Measurements from ENCODE around the gene PXT1.
"Not testable (repeated sequence)": the region's sequence is repeated elsewhere in the genome, so short reads cannot be mapped to it uniquely, and the experiment has no call there.

PXT1 gene

GRCh38 chr6:36373368-36374019, 69.2 kb downstream of the PXT1 start:
- H3K4me3 ChIP-seq (ENCODE audit: low read length): no peak overlapping the region
- no peaks in the 10 kb centered on the region for H3K9me3 ChIP-seq (ENCODE audit: control insufficient read depth, low read length)
- no peaks in the 10 kb centered on the region for H3K36me3 ChIP-seq (ENCODE audit: control insufficient read depth, insufficient read depth, low read length)
- no peaks in the 10 kb centered on the region for H3K4me1 ChIP-seq (ENCODE audit: control insufficient read depth, insufficient read depth, low read length)
- no peak overlapping the region for H3K9ac ChIP-seq (ENCODE audit: low read length)
- no peaks in the 10 kb centered on the region for H3K27me3 ChIP-seq (ENCODE audit: control insufficient read depth, insufficient read depth, low read length)

- no peaks in the 10 kb centered on the region for H3K27me3 ChIP-seq (ENCODE audit: control insufficient read depth, insufficient read depth, low read length)
- no peak overlapping the region for H3K4me3 ChIP-seq (ENCODE audit: low read length)
- H3K9ac ChIP-seq (ENCODE audit: low read length): no peak overlapping the region
- H3K9me3 ChIP-seq (ENCODE audit: control insufficient read depth, low read length): no peaks in the 10 kb centered on the region
- no peaks in the 10 kb centered on the region for H3K36me3 ChIP-seq (ENCODE audit: control insufficient read depth, insufficient read depth, low read length)
- no peaks in the 10 kb centered on the region for H3K4me1 ChIP-seq (ENCODE audit: control insufficient read depth, insufficient read depth, low read length)
Measured at GRCh38 chr6:36372088-36372487, 70.6 kb downstream of the PXT1 start.

- Histone ChIP-seq H3K9me3 (ENCODE audit: control insufficient read depth, low read length) (no peaks in the 10 kb centered on the region), H3K36me3 (ENCODE audit: control insufficient read depth, insufficient read depth, low read length) (no peaks in the 10 kb centered on the region), H3K27me3 (ENCODE audit: control insufficient read depth, insufficient read depth, low read length) (no peaks in the 10 kb centered on the region), H3K4me1 (ENCODE audit: control insufficient read depth, insufficient read depth, low read length) (no peaks in the 10 kb centered on the region), H3K9ac (ENCODE audit: low read length) (no peak overlapping the region), H3K4me3 (ENCODE audit: low read length) (no peak overlapping the region)
Measured at GRCh38 chr6:36371211-36371610, 71.4 kb downstream of the PXT1 start.

GRCh38 chr6:36370638-36371037, 72.0 kb downstream of the PXT1 start:
- peaks cover 1% of the 10 kb centered on the region for H3K4me1 ChIP-seq (ENCODE audit: control insufficient read depth, insufficient read depth, low read length)
- H3K9ac ChIP-seq (ENCODE audit: low read length): no peak overlapping the region
- H3K9me3 ChIP-seq (ENCODE audit: control insufficient read depth, low read length): no peaks in the 10 kb centered on the region
- H3K36me3 ChIP-seq (ENCODE audit: control insufficient read depth, insufficient read depth, low read length): no peaks in the 10 kb centered on the region
- no peak overlapping the region for H3K4me3 ChIP-seq (ENCODE audit: low read length)
- no peaks in the 10 kb centered on the region for H3K27me3 ChIP-seq (ENCODE audit: control insufficient read depth, insufficient read depth, low read length)

GRCh38 chr6:36368921-36369865, 73.5 kb downstream of the PXT1 start:
- H3K27me3 ChIP-seq (ENCODE audit: control insufficient read depth, insufficient read depth, low read length): no peaks in the 10 kb centered on the region
- peaks cover 14% of the 10 kb centered on the region for H3K4me1 ChIP-seq (ENCODE audit: control insufficient read depth, insufficient read depth, low read length)
- no peaks in the 10 kb centered on the region for H3K9me3 ChIP-seq (ENCODE audit: control insufficient read depth, low read length)
- H3K9ac ChIP-seq (ENCODE audit: low read length): no peak overlapping the region
- no peak overlapping the region for H3K4me3 ChIP-seq (ENCODE audit: low read length)
- no peaks in the 10 kb centered on the region for H3K36me3 ChIP-seq (ENCODE audit: control insufficient read depth, insufficient read depth, low read length)

GRCh38 chr6:36368421-36368820, 74.2 kb downstream of the PXT1 start:
- no peaks in the 10 kb centered on the region for H3K36me3 ChIP-seq (ENCODE audit: control insufficient read depth, insufficient read depth, low read length)

GRCh38 chr6:36367743-36368142, 74.9 kb downstream of the PXT1 start:
- Histone ChIP-seq H3K9ac (ENCODE audit: low read length) (no peak overlapping the region), H3K4me1 (ENCODE audit: control insufficient read depth, insufficient read depth, low read length) (peaks cover 18% of the 10 kb centered on the region), H3K9me3 (ENCODE audit: control insufficient read depth, low read length) (no peaks in the 10 kb centered on the region), H3K36me3 (ENCODE audit: control insufficient read depth, insufficient read depth, low read length) (no peaks in the 10 kb centered on the region), H3K4me3 (ENCODE audit: low read length) (no peak overlapping the region), H3K27me3 (ENCODE audit: control insufficient read depth, insufficient read depth, low read length) (no peaks in the 10 kb centered on the region)

More at GRCh38 chr6:36368421-36368820, 74.2 kb downstream of the PXT1 start:
- Histone ChIP-seq H3K9me3 (ENCODE audit: control insufficient read depth, low read length) (no peaks in the 10 kb centered on the region), H3K4me3 (ENCODE audit: low read length) (no peak overlapping the region), H3K4me1 (ENCODE audit: control insufficient read depth, insufficient read depth, low read length) (peaks cover 14% of the 10 kb centered on the region), H3K27me3 (ENCODE audit: control insufficient read depth, insufficient read depth, low read length) (no peaks in the 10 kb centered on the region), H3K9ac (ENCODE audit: low read length) (no peak overlapping the region)

GRCh38 chr6:36364669-36365479, 77.8 kb downstream of the PXT1 start:
- H3K9ac ChIP-seq (ENCODE audit: low read length): peak overlapping the region; percentile 37
- no peaks in the 10 kb centered on the region for H3K9me3 ChIP-seq (ENCODE audit: control insufficient read depth, low read length)
- peaks cover 25% of the 10 kb centered on the region for H3K4me1 ChIP-seq (ENCODE audit: control insufficient read depth, insufficient read depth, low read length)
- no peaks in the 10 kb centered on the region for H3K27me3 ChIP-seq (ENCODE audit: control insufficient read depth, insufficient read depth, low read length)
- H3K4me3 ChIP-seq (ENCODE audit: low read length): no peak overlapping the region
- no peaks in the 10 kb centered on the region for H3K36me3 ChIP-seq (ENCODE audit: control insufficient read depth, insufficient read depth, low read length)

- H3K9me3 ChIP-seq (ENCODE audit: control insufficient read depth, low read length); H3K4me3 ChIP-seq (ENCODE audit: low read length); H3K9ac ChIP-seq (ENCODE audit: low read length); H3K27me3 ChIP-seq (ENCODE audit: control insufficient read depth, insufficient read depth, low read length); H3K36me3 ChIP-seq (ENCODE audit: control insufficient read depth, insufficient read depth, low read length): not testable (repeated sequence)
- peaks cover 25% of the 10 kb centered on the region for H3K4me1 ChIP-seq (ENCODE audit: control insufficient read depth, insufficient read depth, low read length)
Measured at GRCh38 chr6:36364061-36364635, 78.5 kb downstream of the PXT1 start.

GRCh38 chr6:36363371-36363752, 79.3 kb downstream of the PXT1 start:
- not testable (repeated sequence) for H3K9me3 ChIP-seq (ENCODE audit: control insufficient read depth, low read length); H3K4me3 ChIP-seq (ENCODE audit: low read length); H3K9ac ChIP-seq (ENCODE audit: low read length); H3K27me3 ChIP-seq (ENCODE audit: control insufficient read depth, insufficient read depth, low read length); H3K36me3 ChIP-seq (ENCODE audit: control insufficient read depth, insufficient read depth, low read length)
- H3K4me1 ChIP-seq (ENCODE audit: control insufficient read depth, insufficient read depth, low read length): peaks cover 31% of the 10 kb centered on the region

- Histone ChIP-seq H3K4me1 (ENCODE audit: control insufficient read depth, insufficient read depth, low read length) (peaks cover 36% of the 10 kb centered on the region), H3K36me3 (ENCODE audit: control insufficient read depth, insufficient read depth, low read length) (no peaks in the 10 kb centered on the region), H3K27me3 (ENCODE audit: control insufficient read depth, insufficient read depth, low read length) (no peaks in the 10 kb centered on the region), H3K4me3 (ENCODE audit: low read length) (no peak overlapping the region), H3K9ac (ENCODE audit: low read length) (no peak overlapping the region), H3K9me3 (ENCODE audit: control insufficient read depth, low read length) (no peaks in the 10 kb centered on the region)
Measured at GRCh38 chr6:36362551-36363370, 79.9 kb downstream of the PXT1 start.
